Fibroblast of the aortic adventitia (primary cell): ENCODE results near the gene ZFYVE1. TPM values are rescaled to one million over a fixed set of nuclear protein-coding genes. Genes with fewer than 3 reads are reported as not detected.
A peak's percentile ranks its signal among the peaks of the same experiment; 100 is the strongest.

Experiments
- DNase-seq: peaks from one replicate; pipeline ENCODE4 v3.0.0-alpha.2; 2010; ENCODE audit warnings: low read depth
- H3K4me3 ChIP-seq: 2 replicates; pipeline ENCODE4 v1.5.1; 2011; ENCODE audit warnings: low read depth, mild to moderate bottlenecking, control low read depth, low read length, moderate library complexity
- total RNA-seq: library from RNA; depleted of rRNA; stranded (reverse); fragments of >200 nt; gene quantifications from 2 replicates; pipeline ENCODE4 v1.2.3, GENCODE V29; 2012; ENCODE audit warnings: low replicate concordance
- TF ChIP-seq, protein P1 (sequence below): IDR thresholded peaks from 2 replicates; pipeline ENCODE4 v1.5.1; 2011; ENCODE audit warnings: mild to moderate bottlenecking, low read length, control low read depth, inconsistent platforms; ENCODE audit not compliant: insufficient read depth

ZFYVE1 gene
- total RNA-seq, 1 donor, result 19.3 TPM

DNA sequence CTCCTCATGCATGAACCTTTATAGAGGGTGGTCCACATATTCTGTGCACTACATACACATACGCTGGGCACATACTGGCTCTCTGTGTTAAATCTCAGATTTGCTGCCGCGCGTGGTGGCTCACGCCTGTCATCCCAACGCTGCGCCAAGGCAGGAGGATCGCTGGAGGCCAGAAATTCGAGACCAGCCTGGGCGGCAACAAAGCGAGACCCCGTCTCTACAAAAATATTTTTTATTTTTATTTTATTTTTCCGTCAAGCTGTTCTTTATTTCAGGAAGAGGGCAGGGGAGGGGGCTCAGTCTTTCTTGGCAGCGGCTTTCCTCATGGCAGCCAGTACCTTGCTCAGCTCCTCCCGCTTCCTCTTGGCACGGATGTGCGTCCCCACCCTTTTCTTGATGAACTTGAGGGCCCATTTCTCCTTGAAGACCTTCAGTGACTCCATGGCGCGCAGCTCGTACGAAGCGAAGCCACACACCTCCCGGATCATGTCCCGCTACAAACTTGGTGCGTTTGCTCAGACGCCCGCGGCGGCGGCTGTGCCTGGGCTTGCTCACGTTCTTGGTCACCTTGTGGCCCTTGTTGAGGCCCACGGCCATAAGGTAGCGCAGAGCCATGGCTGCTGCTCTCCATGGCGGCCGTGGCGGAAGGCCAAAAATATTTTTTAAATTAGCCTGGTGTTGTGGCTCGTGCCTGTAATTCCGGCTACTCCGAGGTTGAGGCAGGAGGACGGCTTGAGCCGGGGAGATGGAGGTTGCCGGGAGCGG lies 97.4 kb downstream of the ZFYVE1 start:
- DNase-seq, result no peak
- no peak overlapping the region for H3K4me3 ChIP-seq
- TF ChIP-seq, protein P1, sequence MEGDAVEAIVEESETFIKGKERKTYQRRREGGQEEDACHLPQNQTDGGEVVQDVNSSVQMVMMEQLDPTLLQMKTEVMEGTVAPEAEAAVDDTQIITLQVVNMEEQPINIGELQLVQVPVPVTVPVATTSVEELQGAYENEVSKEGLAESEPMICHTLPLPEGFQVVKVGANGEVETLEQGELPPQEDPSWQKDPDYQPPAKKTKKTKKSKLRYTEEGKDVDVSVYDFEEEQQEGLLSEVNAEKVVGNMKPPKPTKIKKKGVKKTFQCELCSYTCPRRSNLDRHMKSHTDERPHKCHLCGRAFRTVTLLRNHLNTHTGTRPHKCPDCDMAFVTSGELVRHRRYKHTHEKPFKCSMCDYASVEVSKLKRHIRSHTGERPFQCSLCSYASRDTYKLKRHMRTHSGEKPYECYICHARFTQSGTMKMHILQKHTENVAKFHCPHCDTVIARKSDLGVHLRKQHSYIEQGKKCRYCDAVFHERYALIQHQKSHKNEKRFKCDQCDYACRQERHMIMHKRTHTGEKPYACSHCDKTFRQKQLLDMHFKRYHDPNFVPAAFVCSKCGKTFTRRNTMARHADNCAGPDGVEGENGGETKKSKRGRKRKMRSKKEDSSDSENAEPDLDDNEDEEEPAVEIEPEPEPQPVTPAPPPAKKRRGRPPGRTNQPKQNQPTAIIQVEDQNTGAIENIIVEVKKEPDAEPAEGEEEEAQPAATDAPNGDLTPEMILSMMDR, result no peak

- H3K4me3 ChIP-seq, result no peak overlapping the region
- TF ChIP-seq, protein P1, result no peak
- DNase-seq, result no peak
These were observed 98.0 kb downstream of the ZFYVE1 start for GRCh38 chr14:72928872-72929271.

- DNase-seq, result peak; percentile 98
- peak within 1 kb of the TSS; percentile 99 for H3K4me3 ChIP-seq
- TF ChIP-seq, protein P1, result no peak
These were observed 100.4 kb downstream of the ZFYVE1 start, which contains the start of gene DCAF4 for GRCh38 chr14:72926292-72927028. Gene DCAF4 (plus strand): TSS chr14:72926464. CDS start chr14:72937979, 11,515 bp downstream.

- TF ChIP-seq, protein P1, result no peak
- no peak for DNase-seq
- peak overlapping the region; percentile 76 for H3K4me3 ChIP-seq
These were observed 101.1 kb downstream of the ZFYVE1 start for GRCh38 chr14:72925815-72926291.

DNA sequence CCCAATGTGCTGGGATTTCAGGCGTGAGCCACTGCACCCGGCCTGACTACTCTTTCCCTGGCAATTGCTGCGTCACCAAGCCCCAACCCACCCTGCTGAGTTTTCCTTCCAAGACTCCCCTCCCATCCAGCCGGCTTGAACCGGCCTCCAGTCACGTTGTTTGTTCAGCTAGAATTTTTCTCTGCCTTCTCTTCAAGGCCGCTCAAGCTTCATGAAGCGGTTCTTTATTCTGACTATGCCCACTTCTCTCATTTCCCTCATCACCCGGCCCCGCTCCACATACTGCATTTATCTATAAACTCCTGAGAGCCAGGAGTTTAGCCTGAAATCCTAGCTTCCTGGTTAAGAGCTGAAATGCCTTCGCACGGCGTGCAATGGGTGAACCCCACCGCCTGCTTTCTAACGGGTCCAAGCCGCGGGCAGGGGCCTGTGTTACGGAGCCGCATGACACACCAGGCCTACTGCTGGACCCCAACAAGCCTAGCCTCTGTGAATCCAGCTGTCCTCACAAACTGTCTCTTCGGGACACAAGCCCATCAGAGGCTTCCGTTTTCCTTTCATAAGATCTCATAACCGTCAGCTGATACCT lies 101.6 kb downstream of the ZFYVE1 start:
- TF ChIP-seq, protein P1, result no peak
- DNase-seq, result no peak
- H3K4me3 ChIP-seq, result no peak overlapping the region

DNA sequence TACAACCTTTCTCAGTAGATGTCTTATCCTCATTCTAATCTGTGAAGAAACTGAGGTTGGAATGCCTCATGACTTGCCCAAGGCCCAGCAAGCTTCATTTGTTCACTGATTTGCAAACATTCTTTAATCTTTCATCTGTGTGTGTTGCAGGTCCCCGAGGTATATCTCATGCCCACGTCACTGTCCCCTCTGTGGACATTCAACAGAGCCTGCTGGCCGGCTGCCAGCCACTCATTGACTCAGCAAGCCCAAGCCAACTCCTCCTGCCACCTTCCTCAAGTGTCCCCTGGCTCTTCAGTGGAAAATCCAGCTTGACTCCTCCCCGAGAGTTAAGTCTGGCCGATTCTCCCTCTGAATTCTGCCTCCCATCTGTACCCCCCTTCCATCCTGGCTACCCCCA lies 102.6 kb downstream of the ZFYVE1 start:
- TF ChIP-seq, protein P1, result no peak
- no peak for DNase-seq
- H3K4me3 ChIP-seq, result no peak overlapping the region
